GM23338 (cell line): ENCODE data around the gene APIP. TPM values are rescaled to one million over a fixed set of nuclear protein-coding genes. Genes with fewer than 3 reads are reported as not detected.

Experiments
- ATAC-seq: fragments of 200-7000 bp; cut with Tn5 transposase; 3 replicates; pipeline ENCODE4 v1.9.1; 2020
- DNase-seq: peaks from one replicate; pipeline ENCODE4 v3.0.0-alpha.2; 2015; ENCODE audit warnings: low spot score
- H2AFZ ChIP-seq: fragments of 200-600 bp; sonication (generic); 2 replicates; pipeline ENCODE4 v1.8.0; 2016; ENCODE audit warnings: antibody characterized with exemption, mild to moderate bottlenecking, moderate library complexity
- H3F3A ChIP-seq: fragments of 200-600 bp; sonication (generic); replicated peaks from 2 replicates; pipeline ENCODE4 v1.8.0; 2017; ENCODE audit warnings: antibody characterized with exemption, mixed run types, low read depth
- H3K27ac ChIP-seq: fragments of 200-600 bp; sonication (generic); 2 replicates; pipeline ENCODE4 v1.6.1; 2016; ENCODE audit warnings: low read depth
- H3K27me3 ChIP-seq: fragments of 200-600 bp; sonication (generic); 2 replicates; pipeline ENCODE4 v1.8.0; 2016; ENCODE audit warnings: mild to moderate bottlenecking, mixed run types, moderate library complexity; ENCODE audit not compliant: insufficient read depth
- H3K36me3 ChIP-seq: fragments of 200-600 bp; sonication (generic); 2 replicates; pipeline ENCODE4 v1.8.0; 2016; ENCODE audit warnings: mild to moderate bottlenecking; ENCODE audit not compliant: insufficient read depth
- H3K4me1 ChIP-seq: fragments of 200-600 bp; sonication (generic); 2 replicates; pipeline ENCODE4 v1.8.0; 2016; ENCODE audit warnings: mild to moderate bottlenecking, moderate library complexity; ENCODE audit not compliant: insufficient read depth
- H3K4me2 ChIP-seq: fragments of 200-600 bp; sonication (generic); 2 replicates; pipeline ENCODE4 v1.7.1; 2017; ENCODE audit warnings: mixed run types
- H3K4me3 ChIP-seq: fragments of 200-600 bp; sonication (generic); 2 replicates; pipeline ENCODE4 v1.6.1; 2016; ENCODE audit warnings: mixed run types
- H3K79me2 ChIP-seq: fragments of 200-600 bp; sonication (generic); replicated peaks from 2 replicates; pipeline ENCODE4 v1.8.0; 2017; ENCODE audit warnings: mild to moderate bottlenecking; ENCODE audit not compliant: insufficient read depth
- H3K9me2 ChIP-seq: fragments of 200-600 bp; sonication (generic); 2 replicates; pipeline ENCODE4 v1.8.0; 2017; ENCODE audit not compliant: insufficient read depth
- H4K20me1 ChIP-seq: fragments of 200-600 bp; sonication (generic); replicated peaks from 2 replicates; pipeline ENCODE4 v1.8.0; 2017; ENCODE audit warnings: mild to moderate bottlenecking; ENCODE audit not compliant: insufficient read depth
- H3K27ac Mint-ChIP-seq: 2 replicates; pipeline ENCODE4 v1.8.0; 2020; ENCODE audit warnings: inconsistent platforms, mild to moderate bottlenecking, moderate library complexity, mixed read lengths
- H3K27me3 Mint-ChIP-seq: 3 replicates; pipeline ENCODE4 v1.8.0; 2022; ENCODE audit warnings: low read depth, mild to moderate bottlenecking, moderate library complexity, mixed read lengths, inconsistent platforms; ENCODE audit not compliant: insufficient read depth, poor library complexity
- H3K36me3 Mint-ChIP-seq: 3 replicates; pipeline ENCODE4 v1.8.0; 2021; ENCODE audit warnings: low read depth, mild to moderate bottlenecking, inconsistent platforms, moderate library complexity, mixed read lengths
- H3K4me1 Mint-ChIP-seq: 3 replicates; pipeline ENCODE4 v1.8.0; 2020; ENCODE audit warnings: mild to moderate bottlenecking, inconsistent platforms, mixed read lengths
- H3K4me3 Mint-ChIP-seq: 3 replicates; pipeline ENCODE4 v1.8.0; 2021; ENCODE audit warnings: moderate library complexity, mild to moderate bottlenecking, inconsistent platforms, mixed read lengths
- H3K9me3 Mint-ChIP-seq: 3 replicates; pipeline ENCODE4 v1.8.0; 2020; ENCODE audit warnings: moderate library complexity, mild to moderate bottlenecking, inconsistent platforms, mixed read lengths
- CREB1 ChIP-seq: fragments of 250-450 bp; sonication (Bioruptor Pico); IDR thresholded peaks from 2 replicates; pipeline ENCODE4 v1.5.0; 2020; ENCODE audit warnings: low read depth, mild to moderate bottlenecking, moderate library complexity
- CTCF ChIP-seq, 2 experiments: fragments of 200-600 bp in 1 of 2; sonication (generic) in 1 of 2; conservative IDR thresholded peaks; 2 replicates each; pipeline versions ENCODE4 v1.5.1 to v1.6.1; 2016 to 2017; ENCODE audit warnings: antibody characterized with exemption in 2 of 2, low read depth in 2 of 2, mild to moderate bottlenecking in 2 of 2, moderate library complexity in 1 of 2
- ETS1 ChIP-seq: IDR thresholded peaks from 2 replicates; pipeline ENCODE4 v1.6.1; 2016; ENCODE audit warnings: antibody characterized with exemption
- EZH2 ChIP-seq: fragments of 200-600 bp; sonication (generic); IDR thresholded peaks from one replicate; pipeline ENCODE4 v1.8.0; 2017; ENCODE audit warnings: antibody characterized with exemption, mild to moderate bottlenecking, low read depth; ENCODE audit not compliant: unreplicated experiment
- EZH2phosphoT487 ChIP-seq: fragments of 200-600 bp; sonication (generic); IDR thresholded peaks from one replicate; pipeline ENCODE4 v1.8.1; 2018; ENCODE audit warnings: antibody characterized with exemption; ENCODE audit not compliant: unreplicated experiment
- JUNB ChIP-seq: IDR thresholded peaks from one replicate; pipeline ENCODE4 v1.6.1; 2016; ENCODE audit warnings: antibody characterized with exemption; ENCODE audit not compliant: unreplicated experiment
- NANOG ChIP-seq: IDR thresholded peaks from 2 replicates; pipeline ENCODE4 v1.6.1; 2016; ENCODE audit warnings: antibody characterized with exemption, borderline replicate concordance
- POLR2AphosphoS5 ChIP-seq: IDR thresholded peaks from 2 replicates; pipeline ENCODE4 v1.6.1; 2016; ENCODE audit warnings: antibody characterized with exemption, low read depth
- STAT1 ChIP-seq: IDR thresholded peaks from one replicate; pipeline ENCODE4 v1.6.1; 2016; ENCODE audit warnings: antibody characterized with exemption; ENCODE audit not compliant: unreplicated experiment
- ZNF114 ChIP-seq: fragments of 250-450 bp; sonication (Bioruptor Pico); IDR thresholded peaks from 2 replicates; pipeline ENCODE4 v1.5.0; 2020; ENCODE audit warnings: mild to moderate bottlenecking, moderate library complexity
- ZNF331 ChIP-seq: fragments of 250-450 bp; sonication (Bioruptor Pico); IDR thresholded peaks from 2 replicates; pipeline ENCODE4 v1.5.0; 2020; ENCODE audit warnings: low read depth, mild to moderate bottlenecking, moderate library complexity
- polyA plus RNA-seq: library from polyadenylated mRNA; unstranded; fragments of >200 nt; fragmentation: Nextera tagmentation; extraction: Ambion mirVana; gene quantifications from 2 replicates; pipeline ENCODE4 v1.2.1, GENCODE V29; 2016
- total RNA-seq: library from RNA; depleted of rRNA; stranded (reverse); fragments of >200 nt; shearing (Covaris generic); gene quantifications from 2 replicates; pipeline ENCODE4 v1.2.3, GENCODE V29; 2014
- TF ChIP-seq, protein P1 (sequence below): IDR thresholded peaks from one replicate; pipeline ENCODE4 v1.6.1; 2018; ENCODE audit warnings: antibody characterized with exemption; ENCODE audit not compliant: unreplicated experiment
- TF ChIP-seq, protein P2 (sequence below): fragments of 250-450 bp; sonication (Bioruptor Pico); IDR thresholded peaks from 2 replicates; pipeline ENCODE4 v1.5.0; 2020; ENCODE audit warnings: mild to moderate bottlenecking, moderate library complexity

Gene APIP
- total and polyA plus RNA-seq, 2 experiments from 2014 or later: 35.7 to 50.3 TPM

GRCh38 chr11:34910817-34911216, 5.4 kb downstream of the APIP start:
- DNase-seq (no peak), ATAC-seq (no peak)
- Mint-ChIP-seq H3K36me3 (peaks cover 23% of the 10 kb centered on the region), H3K27me3 (peaks cover 3% of the 10 kb centered on the region), H3K4me1 (peaks cover 9% of the 10 kb centered on the region), H3K27ac (no peak overlapping the region), H3K4me3 (no peak overlapping the region), H3K9me3 (no peaks in the 10 kb centered on the region; the same call in 1 of the 3 replicates)
- H4K20me1 ChIP-seq: no peaks in the 10 kb centered on the region
- H3K36me3 ChIP-seq: no peaks in the 10 kb centered on the region; the same call in 1 of the 2 replicates
- TF ChIP-seq STAT1 (no peak), EZH2 (no peak), NANOG (no peak), ETS1 (no peak), CREB1 (CRISPR knock-in tag) (no peak), JUNB (no peak), EZH2phosphoT487 (no peak), CTCF (conservative IDR thresholded peaks at IDR 0.05; ENCODE audit: low read depth in 2 of 2) (no peak), ZNF331 (CRISPR knock-in tag) (no peak), ZNF114 (CRISPR knock-in tag) (no peak), POLR2AphosphoS5 (no peak)
- TF ChIP-seq, protein P1, sequence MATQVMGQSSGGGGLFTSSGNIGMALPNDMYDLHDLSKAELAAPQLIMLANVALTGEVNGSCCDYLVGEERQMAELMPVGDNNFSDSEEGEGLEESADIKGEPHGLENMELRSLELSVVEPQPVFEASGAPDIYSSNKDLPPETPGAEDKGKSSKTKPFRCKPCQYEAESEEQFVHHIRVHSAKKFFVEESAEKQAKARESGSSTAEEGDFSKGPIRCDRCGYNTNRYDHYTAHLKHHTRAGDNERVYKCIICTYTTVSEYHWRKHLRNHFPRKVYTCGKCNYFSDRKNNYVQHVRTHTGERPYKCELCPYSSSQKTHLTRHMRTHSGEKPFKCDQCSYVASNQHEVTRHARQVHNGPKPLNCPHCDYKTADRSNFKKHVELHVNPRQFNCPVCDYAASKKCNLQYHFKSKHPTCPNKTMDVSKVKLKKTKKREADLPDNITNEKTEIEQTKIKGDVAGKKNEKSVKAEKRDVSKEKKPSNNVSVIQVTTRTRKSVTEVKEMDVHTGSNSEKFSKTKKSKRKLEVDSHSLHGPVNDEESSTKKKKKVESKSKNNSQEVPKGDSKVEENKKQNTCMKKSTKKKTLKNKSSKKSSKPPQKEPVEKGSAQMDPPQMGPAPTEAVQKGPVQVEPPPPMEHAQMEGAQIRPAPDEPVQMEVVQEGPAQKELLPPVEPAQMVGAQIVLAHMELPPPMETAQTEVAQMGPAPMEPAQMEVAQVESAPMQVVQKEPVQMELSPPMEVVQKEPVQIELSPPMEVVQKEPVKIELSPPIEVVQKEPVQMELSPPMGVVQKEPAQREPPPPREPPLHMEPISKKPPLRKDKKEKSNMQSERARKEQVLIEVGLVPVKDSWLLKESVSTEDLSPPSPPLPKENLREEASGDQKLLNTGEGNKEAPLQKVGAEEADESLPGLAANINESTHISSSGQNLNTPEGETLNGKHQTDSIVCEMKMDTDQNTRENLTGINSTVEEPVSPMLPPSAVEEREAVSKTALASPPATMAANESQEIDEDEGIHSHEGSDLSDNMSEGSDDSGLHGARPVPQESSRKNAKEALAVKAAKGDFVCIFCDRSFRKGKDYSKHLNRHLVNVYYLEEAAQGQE: no peak
- TF ChIP-seq, protein P2, sequence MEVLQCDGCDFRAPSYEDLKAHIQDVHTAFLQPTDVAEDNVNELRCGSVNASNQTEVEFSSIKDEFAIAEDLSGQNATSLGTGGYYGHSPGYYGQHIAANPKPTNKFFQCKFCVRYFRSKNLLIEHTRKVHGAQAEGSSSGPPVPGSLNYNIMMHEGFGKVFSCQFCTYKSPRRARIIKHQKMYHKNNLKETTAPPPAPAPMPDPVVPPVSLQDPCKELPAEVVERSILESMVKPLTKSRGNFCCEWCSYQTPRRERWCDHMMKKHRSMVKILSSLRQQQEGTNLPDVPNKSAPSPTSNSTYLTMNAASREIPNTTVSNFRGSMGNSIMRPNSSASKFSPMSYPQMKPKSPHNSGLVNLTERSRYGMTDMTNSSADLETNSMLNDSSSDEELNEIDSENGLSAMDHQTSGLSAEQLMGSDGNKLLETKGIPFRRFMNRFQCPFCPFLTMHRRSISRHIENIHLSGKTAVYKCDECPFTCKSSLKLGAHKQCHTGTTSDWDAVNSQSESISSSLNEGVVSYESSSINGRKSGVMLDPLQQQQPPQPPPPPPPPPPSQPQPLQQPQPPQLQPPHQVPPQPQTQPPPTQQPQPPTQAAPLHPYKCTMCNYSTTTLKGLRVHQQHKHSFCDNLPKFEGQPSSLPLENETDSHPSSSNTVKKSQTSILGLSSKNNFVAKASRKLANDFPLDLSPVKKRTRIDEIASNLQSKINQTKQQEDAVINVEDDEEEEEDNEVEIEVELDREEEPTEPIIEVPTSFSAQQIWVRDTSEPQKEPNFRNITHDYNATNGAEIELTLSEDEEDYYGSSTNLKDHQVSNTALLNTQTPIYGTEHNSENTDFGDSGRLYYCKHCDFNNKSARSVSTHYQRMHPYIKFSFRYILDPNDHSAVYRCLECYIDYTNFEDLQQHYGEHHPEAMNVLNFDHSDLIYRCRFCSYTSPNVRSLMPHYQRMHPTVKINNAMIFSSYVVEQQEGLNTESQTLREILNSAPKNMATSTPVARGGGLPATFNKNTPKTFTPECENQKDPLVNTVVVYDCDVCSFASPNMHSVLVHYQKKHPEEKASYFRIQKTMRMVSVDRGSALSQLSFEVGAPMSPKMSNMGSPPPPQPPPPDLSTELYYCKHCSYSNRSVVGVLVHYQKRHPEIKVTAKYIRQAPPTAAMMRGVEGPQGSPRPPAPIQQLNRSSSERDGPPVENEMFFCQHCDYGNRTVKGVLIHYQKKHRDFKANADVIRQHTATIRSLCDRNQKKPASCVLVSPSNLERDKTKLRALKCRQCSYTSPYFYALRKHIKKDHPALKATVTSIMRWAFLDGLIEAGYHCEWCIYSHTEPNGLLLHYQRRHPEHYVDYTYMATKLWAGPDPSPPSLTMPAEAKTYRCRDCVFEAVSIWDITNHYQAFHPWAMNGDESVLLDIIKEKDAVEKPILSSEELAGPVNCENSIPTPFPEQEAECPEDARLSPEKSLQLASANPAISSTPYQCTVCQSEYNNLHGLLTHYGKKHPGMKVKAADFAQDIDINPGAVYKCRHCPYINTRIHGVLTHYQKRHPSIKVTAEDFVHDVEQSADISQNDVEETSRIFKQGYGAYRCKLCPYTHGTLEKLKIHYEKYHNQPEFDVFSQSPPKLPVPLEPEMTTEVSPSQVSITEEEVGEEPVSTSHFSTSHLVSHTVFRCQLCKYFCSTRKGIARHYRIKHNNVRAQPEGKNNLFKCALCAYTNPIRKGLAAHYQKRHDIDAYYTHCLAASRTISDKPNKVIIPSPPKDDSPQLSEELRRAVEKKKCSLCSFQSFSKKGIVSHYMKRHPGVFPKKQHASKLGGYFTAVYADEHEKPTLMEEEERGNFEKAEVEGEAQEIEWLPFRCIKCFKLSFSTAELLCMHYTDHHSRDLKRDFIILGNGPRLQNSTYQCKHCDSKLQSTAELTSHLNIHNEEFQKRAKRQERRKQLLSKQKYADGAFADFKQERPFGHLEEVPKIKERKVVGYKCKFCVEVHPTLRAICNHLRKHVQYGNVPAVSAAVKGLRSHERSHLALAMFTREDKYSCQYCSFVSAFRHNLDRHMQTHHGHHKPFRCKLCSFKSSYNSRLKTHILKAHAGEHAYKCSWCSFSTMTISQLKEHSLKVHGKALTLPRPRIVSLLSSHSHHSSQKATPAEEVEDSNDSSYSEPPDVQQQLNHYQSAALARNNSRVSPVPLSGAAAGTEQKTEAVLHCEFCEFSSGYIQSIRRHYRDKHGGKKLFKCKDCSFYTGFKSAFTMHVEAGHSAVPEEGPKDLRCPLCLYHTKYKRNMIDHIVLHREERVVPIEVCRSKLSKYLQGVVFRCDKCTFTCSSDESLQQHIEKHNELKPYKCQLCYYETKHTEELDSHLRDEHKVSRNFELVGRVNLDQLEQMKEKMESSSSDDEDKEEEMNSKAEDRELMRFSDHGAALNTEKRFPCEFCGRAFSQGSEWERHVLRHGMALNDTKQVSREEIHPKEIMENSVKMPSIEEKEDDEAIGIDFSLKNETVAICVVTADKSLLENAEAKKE (CRISPR knock-in tag): no peak
- no peak overlapping the region for H3K27ac ChIP-seq
- peaks cover 8% of the 10 kb centered on the region for H3F3A ChIP-seq
- H3K4me1 ChIP-seq: peaks cover 49% of the 10 kb centered on the region
- peaks cover 6% of the 10 kb centered on the region for H3K9me2 ChIP-seq
- H3K79me2 ChIP-seq: peaks cover 64% of the 10 kb centered on the region
- H2AFZ ChIP-seq: no peak overlapping the region
- no peak overlapping the region for H3K4me3 ChIP-seq
- no peak overlapping the region for H3K4me2 ChIP-seq
- H3K27me3 ChIP-seq: no peaks in the 10 kb centered on the region
